IPS DF 6.9 (cell line): ENCODE data around the gene METTL21A.

ENCODE experiments used
- DNase-seq: peaks from one replicate; pipeline ENCODE4 v3.0.0-alpha.2; 2013; ENCODE audit warnings: low read depth, low spot score
- H3K27ac ChIP-seq: one replicate; pipeline ENCODE4 v1.5.1; 2013; ENCODE audit warnings: low read length, control low read depth
- H3K27me3 ChIP-seq: 2 replicates; pipeline ENCODE4 v1.6.1; 2013; ENCODE audit warnings: mild to moderate bottlenecking, low read length; ENCODE audit not compliant: control insufficient read depth, insufficient read depth
- H3K36me3 ChIP-seq: 2 replicates; pipeline ENCODE4 v1.6.1; 2013; ENCODE audit warnings: low read length; ENCODE audit not compliant: control insufficient read depth, insufficient read depth
- H3K4me1 ChIP-seq: 2 replicates; pipeline ENCODE4 v1.6.1; 2013; ENCODE audit warnings: low read length; ENCODE audit not compliant: control insufficient read depth, insufficient read depth
- H3K4me3 ChIP-seq: 2 replicates; pipeline ENCODE4 v1.5.1; 2013; ENCODE audit warnings: mild to moderate bottlenecking, low read length
- H3K9me3 ChIP-seq: 2 replicates; pipeline ENCODE4 v1.6.1; 2013; ENCODE audit warnings: low read length, inconsistent platforms; ENCODE audit not compliant: control insufficient read depth, insufficient read depth
- WGBS: extraction: QIAGEN DNeasy Blood & Tissue Kit; methylation state at CpG from one replicate; pipeline ENCODE4 v1.1.7; 2013; ENCODE audit warnings: mixed read lengths, missing lambda C conversion rate; ENCODE audit not compliant: insufficient read length, insufficient coverage; 5-methylcytosine and 5-hydroxymethylcytosine counted together

METTL21A gene

GRCh38 chr2:207565736-207566500, 59.3 kb downstream of the METTL21A start:
- H3K4me3 ChIP-seq = no peak overlapping the region
- no CpG with 5 or more reads among the region's 7 CpGs for WGBS
- DNase-seq = no peak
- no peaks in the 10 kb centered on the region for H3K27me3 ChIP-seq
- H3K4me1 ChIP-seq = no peaks in the 10 kb centered on the region
- H3K9me3 ChIP-seq = no peaks in the 10 kb centered on the region
- no peaks in the 10 kb centered on the region; the same call in 1 of the 2 replicates for H3K36me3 ChIP-seq
- no peak overlapping the region for H3K27ac ChIP-seq
